KMS-11 (cell line): ENCODE results near the gene STEAP1.
"Not testable (repeated sequence)": the region's sequence is repeated elsewhere in the genome, so short reads cannot be mapped to it uniquely, and the experiment has no call there.

ENCODE experiments used
- H2AFZ ChIP-seq: fragments of 200-600 bp; sonication (generic); 2 replicates; pipeline ENCODE4 v1.6.1; 2016; ENCODE audit warnings: antibody characterized with exemption, mixed run types, low read depth
- H3K27ac ChIP-seq: fragments of 200-600 bp; sonication (generic); 2 replicates; pipeline ENCODE4 v1.6.1; 2016; ENCODE audit warnings: mild to moderate bottlenecking, mixed run types
- H3K27me3 ChIP-seq: fragments of 200-600 bp; sonication (generic); 2 replicates; pipeline ENCODE4 v1.6.1; 2017; ENCODE audit warnings: mild to moderate bottlenecking, low read depth, mixed run types, moderate library complexity; ENCODE audit not compliant: insufficient read depth
- H3K36me3 ChIP-seq: fragments of 200-600 bp; sonication (generic); 2 replicates; pipeline ENCODE4 v1.6.1; 2017; ENCODE audit warnings: mild to moderate bottlenecking, mixed run types; ENCODE audit not compliant: insufficient read depth
- H3K4me1 ChIP-seq: fragments of 200-600 bp; sonication (generic); 2 replicates; pipeline ENCODE4 v1.6.1; 2016; ENCODE audit warnings: mild to moderate bottlenecking, low read depth, mixed run types; ENCODE audit not compliant: poor library complexity, severe bottlenecking
- H3K4me2 ChIP-seq: fragments of 200-600 bp; sonication (generic); 2 replicates; pipeline ENCODE4 v1.7.0; 2016; ENCODE audit warnings: mild to moderate bottlenecking, mixed run types
- H3K4me3 ChIP-seq: fragments of 200-600 bp; sonication (generic); IDR thresholded peaks from 2 replicates; pipeline ENCODE4 v1.6.1; 2017; ENCODE audit warnings: low read depth, low read length, mixed read lengths; ENCODE audit not compliant: insufficient read depth
- H3K79me2 ChIP-seq: fragments of 200-600 bp; sonication (generic); 2 replicates; pipeline ENCODE4 v1.6.1; 2016; ENCODE audit warnings: low read depth, mixed run types; ENCODE audit not compliant: insufficient read depth
- H3K9ac ChIP-seq: fragments of 200-600 bp; sonication (generic); 2 replicates; pipeline ENCODE4 v1.6.1; 2016; ENCODE audit warnings: mild to moderate bottlenecking, mixed run types
- H4K20me1 ChIP-seq: fragments of 200-600 bp; sonication (generic); 2 replicates; pipeline ENCODE4 v1.6.1; 2016; ENCODE audit warnings: mild to moderate bottlenecking, mixed run types; ENCODE audit not compliant: insufficient read depth
- CTCF ChIP-seq: fragments of 200-600 bp; sonication (generic); conservative IDR thresholded peaks from 2 replicates; pipeline ENCODE4 v1.6.1; 2017; ENCODE audit warnings: low read depth, mild to moderate bottlenecking, antibody characterized with exemption, low read length, moderate library complexity, mixed read lengths

STEAP1 gene

GRCh38 chr7:90149428-90149827 lies 4.8 kb upstream of the STEAP1 start:
- peaks cover 22% of the 10 kb centered on the region for H3K4me1 ChIP-seq
- H4K20me1 ChIP-seq, H3K27me3 ChIP-seq, H3K27ac ChIP-seq, H3K4me2 ChIP-seq, H3K4me3 ChIP-seq, H3K79me2 ChIP-seq, H2AFZ ChIP-seq, H3K36me3 ChIP-seq, H3K9ac ChIP-seq: not testable (repeated sequence)
- TF ChIP-seq CTCF: peak; percentile 52

- not testable (repeated sequence) for H3K27ac ChIP-seq, H3K27me3 ChIP-seq, H3K36me3 ChIP-seq, H3K9ac ChIP-seq, H2AFZ ChIP-seq, H4K20me1 ChIP-seq, H3K79me2 ChIP-seq, H3K4me3 ChIP-seq
- H3K4me1 ChIP-seq: peaks cover 31% of the 10 kb centered on the region
- peak overlapping the region; percentile 69 for H3K4me2 ChIP-seq
Observed at GRCh38 chr7:90151884-90152283, 2.4 kb upstream of the STEAP1 start.

- Histone ChIP-seq H3K4me1 (peaks cover 31% of the 10 kb centered on the region), H3K4me2 (peak overlapping the region; percentile 69; the same call in 1 of the 2 replicates)
- H4K20me1 ChIP-seq, H3K4me3 ChIP-seq, H3K9ac ChIP-seq, H2AFZ ChIP-seq, H3K27me3 ChIP-seq, H3K36me3 ChIP-seq, H3K27ac ChIP-seq, H3K79me2 ChIP-seq: not testable (repeated sequence)
- TF ChIP-seq CTCF: peak; percentile 72
Observed at GRCh38 chr7:90152642-90153253, 1.5 kb upstream of the STEAP1 start.

GRCh38 chr7:90155206-90155605 lies 937 bp downstream of the STEAP1 start:
- no peaks in the 10 kb centered on the region for H3K79me2 ChIP-seq
- peaks cover 31% of the 10 kb centered on the region for H3K4me1 ChIP-seq
- H3K4me3 ChIP-seq: no peak overlapping the region
- no peak for TF ChIP-seq CTCF
- no peaks in the 10 kb centered on the region for H3K36me3 ChIP-seq
- H2AFZ ChIP-seq: 0 out of 2 replicates have a peak overlapping the region, but pooled peaks have one; percentile 100
- H4K20me1 ChIP-seq: no peaks in the 10 kb centered on the region
- no peak overlapping the region for H3K27ac ChIP-seq
- H3K27me3 ChIP-seq: no peaks in the 10 kb centered on the region; the same call in 1 of the 2 replicates
- no peak overlapping the region; the same call in 1 of the 2 replicates for H3K4me2 ChIP-seq
- H3K9ac ChIP-seq: no peak overlapping the region

GRCh38 chr7:90157331-90157730 lies 3.1 kb downstream of the STEAP1 start:
- not testable (repeated sequence) for H4K20me1 ChIP-seq, H3K4me2 ChIP-seq, H3K9ac ChIP-seq, H3K36me3 ChIP-seq, H3K4me3 ChIP-seq, H3K27me3 ChIP-seq, H2AFZ ChIP-seq, H3K27ac ChIP-seq, H3K79me2 ChIP-seq
- H3K4me1 ChIP-seq: peaks cover 19% of the 10 kb centered on the region

- not testable (repeated sequence) for H3K4me2 ChIP-seq, H3K9ac ChIP-seq
Observed at GRCh38 chr7:90157761-90158350, 3.6 kb downstream of the STEAP1 start.

More at GRCh38 chr7:90157761-90158350, 3.6 kb downstream of the STEAP1 start:
- H3K79me2 ChIP-seq, H3K27ac ChIP-seq, H4K20me1 ChIP-seq, H2AFZ ChIP-seq, H3K4me3 ChIP-seq, H3K36me3 ChIP-seq, H3K27me3 ChIP-seq: not testable (repeated sequence)
- peaks cover 13% of the 10 kb centered on the region for H3K4me1 ChIP-seq
